ENCODE data around the gene FEZ2. TPM values are rescaled to one million over a fixed set of nuclear protein-coding genes. Genes with fewer than 3 reads are reported as not detected.

FEZ2 gene
- total RNA-seq, 3 donors from 2014 or later = 47.5 to 63.3 (median 57.5) TPM

- intact Hi-C loops (cut with DNase I, micrococcal nuclease) = no loop called here
- ATAC-seq (no peak), DNase-seq (no peak)
- Histone ChIP-seq H3K4me3 (no peak overlapping the region), H3K4me1 (ENCODE audit: low read depth) (peaks cover 21% of the 10 kb centered on the region), H3K9me3 (no peaks in the 10 kb centered on the region), H3K36me3 (ENCODE audit: low read depth) (no peaks in the 10 kb centered on the region)
- no peak for TF ChIP-seq CTCF (IDR thresholded peaks at IDR 0.05)
Observed at GRCh38 chr2:36566887-36567286, 31.1 kb downstream of the FEZ2 start.

GRCh38 chr2:36565712-36566111 is 32.3 kb downstream of the FEZ2 start:
- Histone ChIP-seq H3K4me1 (ENCODE audit: low read depth) (peaks cover 25% of the 10 kb centered on the region), H3K36me3 (ENCODE audit: low read depth) (no peaks in the 10 kb centered on the region), H3K4me3 (no peak overlapping the region), H3K9me3 (no peaks in the 10 kb centered on the region)
- ATAC-seq = no peak
- intact Hi-C loops (cut with DNase I, micrococcal nuclease) = no loop called here
- no peak for TF ChIP-seq CTCF (IDR thresholded peaks at IDR 0.05)
- DNase-seq = no peak

GRCh38 chr2:36564377-36564930 is 33.5 kb downstream of the FEZ2 start:
- intact Hi-C loops (cut with DNase I, micrococcal nuclease) = no loop called here
- TF ChIP-seq CTCF (IDR thresholded peaks at IDR 0.05) = no peak
- H3K4me1 ChIP-seq (ENCODE audit: low read depth) = peaks cover 25% of the 10 kb centered on the region
- no peaks in the 10 kb centered on the region for H3K9me3 ChIP-seq
- H3K4me3 ChIP-seq = no peak overlapping the region
- no peak for DNase-seq
- no peak for ATAC-seq
- H3K36me3 ChIP-seq (ENCODE audit: low read depth) = no peaks in the 10 kb centered on the region

- H3K9me3 ChIP-seq = no peaks in the 10 kb centered on the region
- ATAC-seq = no peak
- H3K4me3 ChIP-seq = no peak overlapping the region
- H3K36me3 ChIP-seq (ENCODE audit: low read depth) = no peaks in the 10 kb centered on the region
- DNase-seq = no peak
- peaks cover 18% of the 10 kb centered on the region for H3K4me1 ChIP-seq (ENCODE audit: low read depth)
- intact Hi-C loops (cut with DNase I, micrococcal nuclease) = no loop called here
- TF ChIP-seq CTCF (IDR thresholded peaks at IDR 0.05) = no peak
Observed at GRCh38 chr2:36562973-36563532, 34.9 kb downstream of the FEZ2 start.

GRCh38 chr2:36562240-36562639 is 35.7 kb downstream of the FEZ2 start:
- intact Hi-C loops (cut with DNase I, micrococcal nuclease) = no loop called here
- H3K36me3 ChIP-seq (ENCODE audit: low read depth) = no peaks in the 10 kb centered on the region
- H3K4me3 ChIP-seq = no peak overlapping the region
- TF ChIP-seq CTCF (IDR thresholded peaks at IDR 0.05) = no peak
- peaks cover 10% of the 10 kb centered on the region for H3K4me1 ChIP-seq (ENCODE audit: low read depth)
- no peaks in the 10 kb centered on the region for H3K9me3 ChIP-seq
- ATAC-seq = no peak
- no peak for DNase-seq

All from mucosa of descending colon (tissue), 3 donors.